GM10266 (cell line): ENCODE results near the gene HSD17B2.
A peak's percentile ranks its signal among the peaks of the same experiment; 100 is the strongest.

ENCODE experiments used
- DNase-seq: peaks from one replicate; pipeline ENCODE4 v3.0.0; 2012; ENCODE audit errors: extremely low spot score
- TF ChIP-seq, protein P1 (sequence below): IDR thresholded peaks from 2 replicates; pipeline ENCODE4 v1.5.1; 2012; ENCODE audit warnings: mild to moderate bottlenecking, low read depth; ENCODE audit not compliant: control insufficient read depth, insufficient read depth; ENCODE audit errors: missing control alignments

HSD17B2 gene

DNA sequence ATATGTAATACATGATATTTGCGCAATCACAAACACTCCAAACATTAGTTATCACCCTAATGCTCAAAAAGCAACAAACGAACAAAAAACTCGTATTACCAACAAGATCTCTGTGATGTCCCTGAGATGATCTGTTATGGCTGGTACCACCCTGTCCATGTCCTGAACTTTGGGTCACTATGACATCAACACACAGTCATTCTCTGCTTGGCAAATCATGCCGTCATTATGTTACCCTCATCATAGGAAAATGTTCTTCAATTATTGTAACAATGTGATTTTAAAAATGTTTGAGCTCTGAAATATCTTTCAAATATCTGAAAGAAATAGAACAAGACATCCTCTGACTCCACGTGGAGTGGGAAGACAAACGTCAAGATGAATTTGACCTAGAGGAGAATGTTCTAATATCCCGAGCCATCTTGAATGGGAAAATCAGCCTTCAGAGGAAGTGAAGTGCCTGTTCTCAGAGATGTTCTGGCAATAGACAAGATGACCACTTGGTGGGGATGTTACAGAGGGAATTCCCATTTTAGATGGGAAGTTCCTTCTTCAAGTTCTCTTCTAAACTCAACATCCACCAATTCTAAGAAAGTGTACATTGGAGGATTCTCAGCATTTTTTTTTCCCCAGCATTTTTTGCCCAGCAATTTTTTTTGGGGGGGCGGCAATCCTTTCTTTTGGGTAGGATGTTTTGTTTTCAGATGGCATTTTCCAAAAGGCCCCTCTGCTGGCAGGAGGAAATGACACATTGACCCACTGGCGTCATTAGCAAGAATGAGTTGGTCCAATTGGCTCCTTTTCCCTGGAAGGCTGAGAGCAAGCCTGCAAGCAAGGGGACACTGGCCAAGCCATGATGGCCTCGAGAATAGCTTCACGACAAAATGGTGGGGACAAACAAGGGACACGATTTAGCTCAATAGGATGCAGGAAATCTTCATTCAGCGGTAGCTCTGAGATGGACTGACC, 3.7 kb upstream of the HSD17B2 start:
- peak; percentile 51 for DNase-seq
- TF ChIP-seq, protein P1, sequence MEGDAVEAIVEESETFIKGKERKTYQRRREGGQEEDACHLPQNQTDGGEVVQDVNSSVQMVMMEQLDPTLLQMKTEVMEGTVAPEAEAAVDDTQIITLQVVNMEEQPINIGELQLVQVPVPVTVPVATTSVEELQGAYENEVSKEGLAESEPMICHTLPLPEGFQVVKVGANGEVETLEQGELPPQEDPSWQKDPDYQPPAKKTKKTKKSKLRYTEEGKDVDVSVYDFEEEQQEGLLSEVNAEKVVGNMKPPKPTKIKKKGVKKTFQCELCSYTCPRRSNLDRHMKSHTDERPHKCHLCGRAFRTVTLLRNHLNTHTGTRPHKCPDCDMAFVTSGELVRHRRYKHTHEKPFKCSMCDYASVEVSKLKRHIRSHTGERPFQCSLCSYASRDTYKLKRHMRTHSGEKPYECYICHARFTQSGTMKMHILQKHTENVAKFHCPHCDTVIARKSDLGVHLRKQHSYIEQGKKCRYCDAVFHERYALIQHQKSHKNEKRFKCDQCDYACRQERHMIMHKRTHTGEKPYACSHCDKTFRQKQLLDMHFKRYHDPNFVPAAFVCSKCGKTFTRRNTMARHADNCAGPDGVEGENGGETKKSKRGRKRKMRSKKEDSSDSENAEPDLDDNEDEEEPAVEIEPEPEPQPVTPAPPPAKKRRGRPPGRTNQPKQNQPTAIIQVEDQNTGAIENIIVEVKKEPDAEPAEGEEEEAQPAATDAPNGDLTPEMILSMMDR, result peak; percentile 37

DNA sequence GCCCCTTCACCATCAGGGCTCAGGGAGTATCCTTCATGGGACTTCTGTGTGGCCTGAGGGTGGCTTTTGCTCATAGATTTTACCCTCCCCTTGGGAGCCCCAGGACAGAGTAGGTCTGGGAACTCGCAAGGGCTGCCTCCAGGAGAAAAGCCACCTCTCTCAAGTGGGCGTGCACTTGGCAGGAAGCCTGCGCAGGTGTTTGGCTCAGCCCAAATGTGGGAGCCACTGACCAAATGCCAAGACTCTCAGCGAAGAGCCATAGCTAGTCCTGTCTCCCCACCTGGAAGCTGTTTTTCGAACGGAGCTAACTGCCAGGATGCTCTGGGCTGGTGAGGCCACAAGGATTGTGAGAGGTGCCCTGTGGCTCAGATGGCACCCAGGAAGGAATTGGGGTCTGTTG, 2.0 kb upstream of the HSD17B2 start:
- DNase-seq, result no peak
- TF ChIP-seq, protein P1, result no peak

DNA sequence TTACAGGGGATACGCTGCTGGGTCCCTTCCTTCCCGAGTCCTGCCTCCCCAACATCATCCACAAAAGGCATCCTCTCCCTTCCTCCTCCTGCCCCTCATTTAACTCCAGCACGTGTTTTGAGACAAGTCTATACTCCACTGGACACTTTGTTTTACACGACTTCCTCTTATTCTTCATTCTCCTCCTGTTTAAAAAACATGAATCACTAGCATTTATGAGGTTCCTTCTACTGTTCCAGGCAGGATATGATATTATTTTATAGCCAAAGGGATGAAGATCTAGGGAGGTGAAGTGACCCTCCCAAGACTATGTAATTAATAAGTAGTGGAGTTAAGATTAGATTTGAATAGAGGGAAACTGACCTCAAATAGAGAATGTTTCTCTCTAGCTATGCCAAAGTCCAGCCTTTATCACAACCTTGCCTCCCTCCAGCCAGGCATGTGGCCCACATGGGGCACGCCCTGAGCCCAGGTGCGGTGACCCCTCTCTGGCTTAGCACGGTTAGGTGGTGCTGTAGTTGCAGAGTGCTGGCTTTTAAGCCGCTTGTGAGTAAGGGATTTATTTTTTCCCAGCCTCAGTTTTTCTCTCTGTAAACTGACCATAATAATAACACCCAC, 1.3 kb upstream of the HSD17B2 start:
- TF ChIP-seq, protein P1, result no peak
- DNase-seq, result no peak

DNA sequence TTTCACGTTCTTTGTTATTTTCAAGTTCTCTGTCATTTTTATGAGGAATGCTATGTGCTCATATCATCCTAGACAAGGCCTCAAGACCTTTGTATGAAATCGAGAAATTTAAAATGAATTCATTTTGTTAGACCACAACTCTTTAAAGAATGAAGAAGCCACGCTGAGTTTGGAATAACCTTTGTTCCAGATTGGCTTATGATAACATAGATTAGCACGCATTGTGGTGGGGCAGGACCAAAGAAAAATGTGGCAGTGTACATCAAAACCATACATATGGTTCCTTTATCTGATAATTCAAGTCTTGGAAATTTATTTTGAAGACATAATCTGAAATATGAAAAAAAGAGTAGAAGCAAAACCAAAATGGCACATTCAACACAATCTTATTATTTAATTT, 2.2 kb downstream of the HSD17B2 start:
- TF ChIP-seq, protein P1, result no peak
- DNase-seq, result no peak

DNA sequence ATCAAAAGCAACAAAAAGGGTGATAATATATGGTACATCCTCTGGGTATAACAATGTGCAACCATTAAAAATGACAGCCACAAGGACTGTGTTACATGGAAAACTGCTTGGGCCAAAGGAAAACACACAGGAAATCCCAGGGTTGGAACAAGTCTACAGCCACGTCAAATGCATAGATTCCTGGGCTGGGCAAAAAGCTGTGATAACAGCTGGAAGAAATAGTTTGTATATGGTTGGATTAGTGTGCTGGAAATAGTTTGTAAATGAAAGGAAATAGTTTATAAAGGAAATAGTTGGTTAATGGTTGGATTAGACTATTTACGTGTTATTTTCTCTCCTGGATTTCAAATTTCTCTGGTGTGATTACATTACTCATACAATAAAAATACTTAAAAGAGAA, 2.6 kb downstream of the HSD17B2 start:
- DNase-seq, result no peak
- TF ChIP-seq, protein P1, result no peak

DNA sequence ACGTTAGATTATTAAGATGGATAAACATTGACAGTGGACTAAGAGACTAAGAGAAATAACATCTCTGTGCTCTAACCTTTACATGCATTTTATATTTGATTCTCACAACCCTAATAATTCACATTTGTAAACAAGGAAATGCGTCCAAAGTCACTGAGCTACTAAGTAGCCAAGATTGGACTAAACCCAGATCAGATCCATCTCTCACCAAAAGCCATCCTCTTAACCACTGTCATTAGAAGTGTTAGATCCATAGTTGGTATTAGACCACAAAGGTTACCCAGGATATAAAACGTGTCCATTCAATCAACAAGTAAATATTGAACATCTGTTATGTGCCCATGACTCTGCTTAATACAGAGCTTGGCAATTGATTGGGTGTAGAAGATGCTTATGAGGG, 5.2 kb downstream of the HSD17B2 start:
- TF ChIP-seq, protein P1, result no peak
- no peak for DNase-seq

DNA sequence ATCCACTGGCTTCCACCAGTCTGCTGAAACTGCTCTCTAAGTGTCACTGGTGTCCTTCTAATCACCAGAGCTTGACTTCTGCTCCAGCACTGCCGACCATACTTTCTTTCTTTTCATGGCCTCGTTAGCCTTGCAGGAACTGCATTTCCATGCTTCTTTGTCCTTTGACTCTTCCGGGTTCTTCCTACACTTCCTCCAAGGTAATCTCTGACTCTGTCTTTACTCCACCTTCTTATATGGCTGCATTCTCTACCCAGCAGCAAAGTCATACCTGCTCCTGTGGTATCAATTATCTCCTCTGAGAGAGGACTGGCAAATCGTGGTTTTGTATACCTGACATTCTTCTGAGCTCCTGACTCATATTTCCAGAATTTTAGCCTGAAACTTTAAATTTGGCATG, 6.5 kb downstream of the HSD17B2 start:
- no peak for DNase-seq
- TF ChIP-seq, protein P1, result no peak
